Measurements from ENCODE around the gene BBS7. TPM values are rescaled to one million over a fixed set of nuclear protein-coding genes. Genes with fewer than 3 reads are reported as not detected.
A peak's percentile ranks its signal among the peaks of the same experiment; 100 is the strongest.

BBS7 gene
- total and polyA plus RNA-seq, 9 of the 15 experiments (the other 6 are each of a cell fraction or from before 2014, with no cell fraction given), result 13.4 to 25.8 (median 16.4) TPM

DNA sequence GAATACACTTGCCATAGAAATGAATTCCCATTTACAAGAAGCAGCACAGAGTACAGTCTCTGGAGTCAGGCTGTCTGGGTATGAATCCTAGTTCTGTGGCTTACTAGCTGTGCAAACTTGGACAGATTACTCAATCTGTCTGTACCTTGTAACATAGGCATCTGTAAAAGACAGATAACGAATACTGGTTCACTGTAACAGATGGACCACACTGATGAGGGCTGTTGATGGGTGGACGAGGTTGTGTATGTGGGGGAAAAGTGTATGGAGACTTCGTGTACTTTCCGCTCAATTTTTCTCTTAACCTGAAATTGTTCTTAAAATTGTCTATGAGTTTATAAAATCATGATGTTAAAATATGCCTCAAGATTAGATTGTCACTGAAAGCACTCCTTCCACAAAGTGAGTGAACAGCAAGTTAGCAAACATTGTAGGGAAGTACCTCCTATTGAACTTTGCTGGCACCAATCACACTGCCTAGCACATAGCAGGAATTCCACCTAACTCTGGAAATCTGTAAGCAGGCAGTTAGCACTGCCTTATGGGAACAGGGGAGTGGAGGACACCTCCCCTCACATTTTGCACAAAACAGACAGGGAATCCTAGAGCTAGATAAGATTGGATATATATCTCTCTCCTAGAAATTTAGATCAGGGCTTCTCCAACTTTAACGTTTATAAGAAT is 75.6 kb downstream of the BBS7 start (continued):
- TF ChIP-seq ZNF431 (CRISPR knock-in tag; IDR thresholded peaks at IDR 0.05) (no peak), ZNF324 (CRISPR knock-in tag; IDR thresholded peaks at IDR 0.05) (no peak), ZNF561 (CRISPR knock-in tag; conservative IDR thresholded peaks at IDR 0.05) (no peak), MCM2 (IDR thresholded peaks at IDR 0.05; ENCODE audit: low read depth) (no peak), ZNF232 (CRISPR knock-in tag; IDR thresholded peaks at IDR 0.05) (no peak), RFX1 (IDR thresholded peaks at IDR 0.05) (no peak), SAP30 (IDR thresholded peaks at IDR 0.05; ENCODE audit: borderline replicate concordance, insufficient read depth, low read depth, low read length, poor library complexity, severe bottlenecking) (no peak)
- TF ChIP-seq, protein P1, sequence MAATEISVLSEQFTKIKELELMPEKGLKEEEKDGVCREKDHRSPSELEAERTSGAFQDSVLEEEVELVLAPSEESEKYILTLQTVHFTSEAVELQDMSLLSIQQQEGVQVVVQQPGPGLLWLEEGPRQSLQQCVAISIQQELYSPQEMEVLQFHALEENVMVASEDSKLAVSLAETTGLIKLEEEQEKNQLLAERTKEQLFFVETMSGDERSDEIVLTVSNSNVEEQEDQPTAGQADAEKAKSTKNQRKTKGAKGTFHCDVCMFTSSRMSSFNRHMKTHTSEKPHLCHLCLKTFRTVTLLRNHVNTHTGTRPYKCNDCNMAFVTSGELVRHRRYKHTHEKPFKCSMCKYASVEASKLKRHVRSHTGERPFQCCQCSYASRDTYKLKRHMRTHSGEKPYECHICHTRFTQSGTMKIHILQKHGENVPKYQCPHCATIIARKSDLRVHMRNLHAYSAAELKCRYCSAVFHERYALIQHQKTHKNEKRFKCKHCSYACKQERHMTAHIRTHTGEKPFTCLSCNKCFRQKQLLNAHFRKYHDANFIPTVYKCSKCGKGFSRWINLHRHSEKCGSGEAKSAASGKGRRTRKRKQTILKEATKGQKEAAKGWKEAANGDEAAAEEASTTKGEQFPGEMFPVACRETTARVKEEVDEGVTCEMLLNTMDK (IDR thresholded peaks at IDR 0.05; ENCODE audit: borderline replicate concordance, insufficient read depth, low read depth, low read length, poor library complexity, severe bottlenecking), result no peak
- TF ChIP-seq, protein P2, sequence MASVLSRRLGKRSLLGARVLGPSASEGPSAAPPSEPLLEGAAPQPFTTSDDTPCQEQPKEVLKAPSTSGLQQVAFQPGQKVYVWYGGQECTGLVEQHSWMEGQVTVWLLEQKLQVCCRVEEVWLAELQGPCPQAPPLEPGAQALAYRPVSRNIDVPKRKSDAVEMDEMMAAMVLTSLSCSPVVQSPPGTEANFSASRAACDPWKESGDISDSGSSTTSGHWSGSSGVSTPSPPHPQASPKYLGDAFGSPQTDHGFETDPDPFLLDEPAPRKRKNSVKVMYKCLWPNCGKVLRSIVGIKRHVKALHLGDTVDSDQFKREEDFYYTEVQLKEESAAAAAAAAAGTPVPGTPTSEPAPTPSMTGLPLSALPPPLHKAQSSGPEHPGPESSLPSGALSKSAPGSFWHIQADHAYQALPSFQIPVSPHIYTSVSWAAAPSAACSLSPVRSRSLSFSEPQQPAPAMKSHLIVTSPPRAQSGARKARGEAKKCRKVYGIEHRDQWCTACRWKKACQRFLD (CRISPR knock-in tag; IDR thresholded peaks at IDR 0.05), result peak; percentile 38; the same call in 1 of the 2 replicates
- TF ChIP-seq, protein P3, sequence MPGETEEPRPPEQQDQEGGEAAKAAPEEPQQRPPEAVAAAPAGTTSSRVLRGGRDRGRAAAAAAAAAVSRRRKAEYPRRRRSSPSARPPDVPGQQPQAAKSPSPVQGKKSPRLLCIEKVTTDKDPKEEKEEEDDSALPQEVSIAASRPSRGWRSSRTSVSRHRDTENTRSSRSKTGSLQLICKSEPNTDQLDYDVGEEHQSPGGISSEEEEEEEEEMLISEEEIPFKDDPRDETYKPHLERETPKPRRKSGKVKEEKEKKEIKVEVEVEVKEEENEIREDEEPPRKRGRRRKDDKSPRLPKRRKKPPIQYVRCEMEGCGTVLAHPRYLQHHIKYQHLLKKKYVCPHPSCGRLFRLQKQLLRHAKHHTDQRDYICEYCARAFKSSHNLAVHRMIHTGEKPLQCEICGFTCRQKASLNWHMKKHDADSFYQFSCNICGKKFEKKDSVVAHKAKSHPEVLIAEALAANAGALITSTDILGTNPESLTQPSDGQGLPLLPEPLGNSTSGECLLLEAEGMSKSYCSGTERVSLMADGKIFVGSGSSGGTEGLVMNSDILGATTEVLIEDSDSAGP (CRISPR knock-in tag; IDR thresholded peaks at IDR 0.05), result no peak
- TF ChIP-seq, protein P4, sequence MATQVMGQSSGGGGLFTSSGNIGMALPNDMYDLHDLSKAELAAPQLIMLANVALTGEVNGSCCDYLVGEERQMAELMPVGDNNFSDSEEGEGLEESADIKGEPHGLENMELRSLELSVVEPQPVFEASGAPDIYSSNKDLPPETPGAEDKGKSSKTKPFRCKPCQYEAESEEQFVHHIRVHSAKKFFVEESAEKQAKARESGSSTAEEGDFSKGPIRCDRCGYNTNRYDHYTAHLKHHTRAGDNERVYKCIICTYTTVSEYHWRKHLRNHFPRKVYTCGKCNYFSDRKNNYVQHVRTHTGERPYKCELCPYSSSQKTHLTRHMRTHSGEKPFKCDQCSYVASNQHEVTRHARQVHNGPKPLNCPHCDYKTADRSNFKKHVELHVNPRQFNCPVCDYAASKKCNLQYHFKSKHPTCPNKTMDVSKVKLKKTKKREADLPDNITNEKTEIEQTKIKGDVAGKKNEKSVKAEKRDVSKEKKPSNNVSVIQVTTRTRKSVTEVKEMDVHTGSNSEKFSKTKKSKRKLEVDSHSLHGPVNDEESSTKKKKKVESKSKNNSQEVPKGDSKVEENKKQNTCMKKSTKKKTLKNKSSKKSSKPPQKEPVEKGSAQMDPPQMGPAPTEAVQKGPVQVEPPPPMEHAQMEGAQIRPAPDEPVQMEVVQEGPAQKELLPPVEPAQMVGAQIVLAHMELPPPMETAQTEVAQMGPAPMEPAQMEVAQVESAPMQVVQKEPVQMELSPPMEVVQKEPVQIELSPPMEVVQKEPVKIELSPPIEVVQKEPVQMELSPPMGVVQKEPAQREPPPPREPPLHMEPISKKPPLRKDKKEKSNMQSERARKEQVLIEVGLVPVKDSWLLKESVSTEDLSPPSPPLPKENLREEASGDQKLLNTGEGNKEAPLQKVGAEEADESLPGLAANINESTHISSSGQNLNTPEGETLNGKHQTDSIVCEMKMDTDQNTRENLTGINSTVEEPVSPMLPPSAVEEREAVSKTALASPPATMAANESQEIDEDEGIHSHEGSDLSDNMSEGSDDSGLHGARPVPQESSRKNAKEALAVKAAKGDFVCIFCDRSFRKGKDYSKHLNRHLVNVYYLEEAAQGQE (IDR thresholded peaks at IDR 0.05; ENCODE audit: borderline replicate concordance), result no peak
- TF ChIP-seq, protein P4 (CRISPR knock-in tag; IDR thresholded peaks at IDR 0.05; ENCODE audit: low read depth), result no peak
